ENCODE results near the gene SPATA31C1.

Gene SPATA31C1

DNA sequence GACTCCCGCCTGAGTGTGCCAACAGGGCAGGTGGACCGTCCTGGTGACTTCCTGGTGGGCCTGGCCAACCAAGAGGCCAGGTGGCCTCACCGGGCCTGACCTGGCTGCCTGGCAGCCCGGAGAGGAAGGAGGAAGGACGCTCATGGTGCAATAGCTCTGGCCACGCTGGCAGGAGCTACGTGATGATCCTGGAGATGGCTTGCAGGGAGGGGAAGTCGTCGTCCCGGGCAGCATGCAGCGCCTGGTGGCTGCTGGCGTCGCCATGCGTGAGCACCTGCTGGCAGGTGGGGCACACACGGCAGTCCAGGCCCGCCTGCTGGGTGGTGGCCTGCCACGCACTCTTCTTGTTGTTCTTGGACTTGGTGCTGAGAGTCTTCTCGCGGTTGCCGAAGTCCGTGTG lies 26.3 kb downstream of the SPATA31C1 start:
- TF ChIP-seq, protein P1, sequence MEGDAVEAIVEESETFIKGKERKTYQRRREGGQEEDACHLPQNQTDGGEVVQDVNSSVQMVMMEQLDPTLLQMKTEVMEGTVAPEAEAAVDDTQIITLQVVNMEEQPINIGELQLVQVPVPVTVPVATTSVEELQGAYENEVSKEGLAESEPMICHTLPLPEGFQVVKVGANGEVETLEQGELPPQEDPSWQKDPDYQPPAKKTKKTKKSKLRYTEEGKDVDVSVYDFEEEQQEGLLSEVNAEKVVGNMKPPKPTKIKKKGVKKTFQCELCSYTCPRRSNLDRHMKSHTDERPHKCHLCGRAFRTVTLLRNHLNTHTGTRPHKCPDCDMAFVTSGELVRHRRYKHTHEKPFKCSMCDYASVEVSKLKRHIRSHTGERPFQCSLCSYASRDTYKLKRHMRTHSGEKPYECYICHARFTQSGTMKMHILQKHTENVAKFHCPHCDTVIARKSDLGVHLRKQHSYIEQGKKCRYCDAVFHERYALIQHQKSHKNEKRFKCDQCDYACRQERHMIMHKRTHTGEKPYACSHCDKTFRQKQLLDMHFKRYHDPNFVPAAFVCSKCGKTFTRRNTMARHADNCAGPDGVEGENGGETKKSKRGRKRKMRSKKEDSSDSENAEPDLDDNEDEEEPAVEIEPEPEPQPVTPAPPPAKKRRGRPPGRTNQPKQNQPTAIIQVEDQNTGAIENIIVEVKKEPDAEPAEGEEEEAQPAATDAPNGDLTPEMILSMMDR (IDR thresholded peaks at IDR 0.05; ENCODE audit: insufficient read depth, low read length, poor library complexity, severe bottlenecking): no peak
- no peak for TF ChIP-seq EZH2phosphoT487 (conservative IDR thresholded peaks at IDR 0.05; ENCODE audit: low read length)
- Histone ChIP-seq H3K36me3 (ENCODE audit: low read length) (no peaks in the 10 kb centered on the region), H3F3A (ENCODE audit: insufficient read depth) (no peaks in the 10 kb centered on the region), H2AFZ (ENCODE audit: low read depth, low read length, severe bottlenecking) (no peak overlapping the region), H3K27ac (ENCODE audit: low read depth, low read length) (no peak overlapping the region), H3K9ac (ENCODE audit: low read length) (no peak overlapping the region), H3K9me2 (replicated peaks; ENCODE audit: insufficient read depth, low read length) (no peaks in the 10 kb centered on the region), H3K4me3 (ENCODE audit: insufficient read depth, low read length, poor library complexity, severe bottlenecking) (no peak overlapping the region), H3K27me3 (ENCODE audit: low read length) (no peaks in the 10 kb centered on the region), H3K4me2 (ENCODE audit: low read depth, low read length, poor library complexity, severe bottlenecking) (no peak overlapping the region), H4K20me1 (ENCODE audit: low read depth, low read length) (no peaks in the 10 kb centered on the region), H3K79me2 (ENCODE audit: insufficient read depth, low read length) (no peaks in the 10 kb centered on the region), H3K9me3 (ENCODE audit: insufficient read depth, low read length) (no peaks in the 10 kb centered on the region)

DNA sequence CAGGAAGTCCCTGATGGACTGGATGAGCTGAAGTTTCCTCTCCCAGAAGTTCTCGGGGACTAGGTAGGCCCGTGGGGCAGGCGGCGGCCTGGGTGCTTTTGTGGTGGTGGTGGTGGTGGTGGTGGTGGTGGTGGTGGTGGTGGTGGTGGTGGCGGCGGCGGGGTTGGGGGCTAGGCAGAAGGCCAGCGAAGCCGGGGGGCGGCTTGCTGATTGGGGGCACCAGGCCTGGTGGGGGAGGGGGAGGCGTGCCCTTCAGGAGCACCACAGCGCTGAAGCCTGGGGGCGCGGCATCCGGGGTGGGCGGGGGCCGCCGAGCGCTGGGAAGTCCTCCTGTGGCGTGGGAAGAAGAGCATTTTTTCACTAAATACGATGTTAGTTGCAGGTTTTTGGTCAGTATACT lies 26.9 kb downstream of the SPATA31C1 start:
- H3K9me2 ChIP-seq (replicated peaks; ENCODE audit: insufficient read depth, low read length): no peaks in the 10 kb centered on the region

DNA sequence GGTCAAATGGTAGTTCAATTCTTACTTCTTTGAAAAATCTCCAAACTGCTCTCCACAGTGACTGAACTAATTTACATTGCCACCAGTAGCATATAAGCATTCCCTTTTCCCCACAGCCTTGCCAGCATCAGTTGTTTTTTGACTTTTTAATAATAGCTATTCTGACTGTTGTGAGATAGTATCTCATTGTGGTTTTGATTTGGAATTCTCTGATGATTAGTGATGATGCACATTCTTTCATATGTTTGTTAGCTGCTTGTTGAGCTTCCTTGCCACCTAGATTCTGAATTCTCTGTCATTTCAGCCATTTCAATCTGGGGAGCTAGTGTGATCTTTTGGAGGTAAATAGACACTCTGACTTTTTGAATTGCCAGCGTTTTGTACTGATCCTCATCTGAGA lies 32.5 kb downstream of the SPATA31C1 start:
- Histone ChIP-seq H3K9ac (ENCODE audit: low read length) (no peak overlapping the region), H3K36me3 (ENCODE audit: low read length) (no peaks in the 10 kb centered on the region), H3K4me2 (ENCODE audit: low read depth, low read length, poor library complexity, severe bottlenecking) (no peak overlapping the region), H3K9me3 (ENCODE audit: insufficient read depth, low read length) (no peaks in the 10 kb centered on the region), H3K79me2 (ENCODE audit: insufficient read depth, low read length) (no peaks in the 10 kb centered on the region), H3F3A (ENCODE audit: insufficient read depth) (no peaks in the 10 kb centered on the region), H3K27ac (ENCODE audit: low read depth, low read length) (no peak overlapping the region), H3K9me2 (replicated peaks; ENCODE audit: insufficient read depth, low read length) (no peaks in the 10 kb centered on the region), H3K4me3 (ENCODE audit: insufficient read depth, low read length, poor library complexity, severe bottlenecking) (no peak overlapping the region), H3K27me3 (ENCODE audit: low read length) (0 out of 2 replicates have a peak, but pooled peaks cover 2% of the 10 kb centered on the region), H2AFZ (ENCODE audit: low read depth, low read length, severe bottlenecking) (no peak overlapping the region), H4K20me1 (ENCODE audit: low read depth, low read length) (no peaks in the 10 kb centered on the region)
- TF ChIP-seq, protein P1 (IDR thresholded peaks at IDR 0.05; ENCODE audit: insufficient read depth, low read length, poor library complexity, severe bottlenecking): no peak
- no peak for TF ChIP-seq EZH2phosphoT487 (conservative IDR thresholded peaks at IDR 0.05; ENCODE audit: low read length)

More for the DNA sequence above, 26.9 kb downstream of the SPATA31C1 start:
- no peak overlapping the region for H3K4me2 ChIP-seq (ENCODE audit: low read depth, low read length, poor library complexity, severe bottlenecking)
- no peaks in the 10 kb centered on the region for H3K36me3 ChIP-seq (ENCODE audit: low read length)
- no peaks in the 10 kb centered on the region for H4K20me1 ChIP-seq (ENCODE audit: low read depth, low read length)
- no peaks in the 10 kb centered on the region for H3K27me3 ChIP-seq (ENCODE audit: low read length)
- TF ChIP-seq EZH2phosphoT487 (conservative IDR thresholded peaks at IDR 0.05; ENCODE audit: low read length): no peak
- TF ChIP-seq, protein P1 (IDR thresholded peaks at IDR 0.05; ENCODE audit: insufficient read depth, low read length, poor library complexity, severe bottlenecking): no peak
- no peak overlapping the region for H2AFZ ChIP-seq (ENCODE audit: low read depth, low read length, severe bottlenecking)
- H3F3A ChIP-seq (ENCODE audit: insufficient read depth): no peaks in the 10 kb centered on the region
- H3K9ac ChIP-seq (ENCODE audit: low read length): no peak overlapping the region
- H3K9me3 ChIP-seq (ENCODE audit: insufficient read depth, low read length): no peaks in the 10 kb centered on the region
- H3K27ac ChIP-seq (ENCODE audit: low read depth, low read length): no peak overlapping the region
- H3K4me3 ChIP-seq (ENCODE audit: insufficient read depth, low read length, poor library complexity, severe bottlenecking): no peak overlapping the region
- H3K79me2 ChIP-seq (ENCODE audit: insufficient read depth, low read length): no peaks in the 10 kb centered on the region
